Mucosa of descending colon (tissue), 3 donors: ENCODE results near the gene MAN2C1. TPM values are rescaled to one million over a fixed set of nuclear protein-coding genes. Genes with fewer than 3 reads are reported as not detected.
A peak's percentile ranks its signal among the peaks of the same experiment; 100 is the strongest.

Experiments
- ATAC-seq: fragments of 200-7000 bp; cut with Tn5 transposase; one replicate; pipeline ENCODE4 v1.9.1; 2020; ENCODE audit warnings: mild to moderate bottlenecking, moderate library complexity
- DNase-seq, 3 donors: peaks; one replicate each; pipeline ENCODE4 v3.0.0-alpha.2; 2020
- H3K36me3 ChIP-seq: fragments of 200-600 bp; one replicate; pipeline ENCODE4 v1.8.0; 2021; ENCODE audit warnings: low read depth, mild to moderate bottlenecking
- H3K4me1 ChIP-seq: fragments of 200-600 bp; one replicate; pipeline ENCODE4 v1.8.0; 2021; ENCODE audit warnings: low read depth, mild to moderate bottlenecking
- H3K4me3 ChIP-seq: fragments of 200-600 bp; one replicate; pipeline ENCODE4 v1.8.0; 2021; ENCODE audit warnings: mild to moderate bottlenecking
- H3K9me3 ChIP-seq: fragments of 200-600 bp; one replicate; pipeline ENCODE4 v1.8.0; 2021; ENCODE audit warnings: mild to moderate bottlenecking
- CTCF ChIP-seq: fragments of 200-600 bp; IDR thresholded peaks from one replicate; pipeline ENCODE4 v1.8.0; 2022; ENCODE audit warnings: antibody characterized with exemption, mild to moderate bottlenecking
- intact Hi-C, 2 donors: fragments of 100-400 bp; cut with DNase I in 1 of 2; cut with micrococcal nuclease in 1 of 2; formaldehyde crosslinking; loops; one replicate each; pipeline versions ENCODE4 v1.11.0 to v1.11.1; 2022; cut with DNase I, micrococcal nuclease
- total RNA-seq, 3 donors: library from RNA; stranded (reverse); fragmentation: NEBNext Ultra II Directional in 2 of 3; extraction: Animal tissue kit (Norgen Biotek cat#: 25700) in 2 of 3; gene quantifications; one replicate each; pipeline versions ENCODE4 v1.2.1 to v1.2.4, GENCODE V29; 2021 to 2023
- donor health status: DM: no; HTN: no; CAD: no; lungs with moderate emphysema.
- donor health status: DM: no; HTN: no; CAD: no.
- donor health status: DM: no; HTN: yes; CAD: no.

Gene MAN2C1
- total RNA-seq, 3 donors from 2014 or later = 192 to 239 (median 217) TPM

- DNase-seq (no peak), ATAC-seq (no peak)
- H3K4me3 ChIP-seq = no peak overlapping the region
- no peak for TF ChIP-seq CTCF
- H3K4me1 ChIP-seq = peaks cover 17% of the 10 kb centered on the region
- no peaks in the 10 kb centered on the region for H3K9me3 ChIP-seq
- H3K36me3 ChIP-seq = no peaks in the 10 kb centered on the region
- intact Hi-C loops = no loop called here
These were observed 1.6 kb upstream of the MAN2C1 start for GRCh38 chr15:75369897-75370581.

GRCh38 chr15:75368689-75369239 lies 357 bp upstream of the MAN2C1 start:
- Histone ChIP-seq H3K9me3 (no peaks in the 10 kb centered on the region), H3K4me1 (peaks cover 17% of the 10 kb centered on the region), H3K36me3 (no peaks in the 10 kb centered on the region), H3K4me3 (peak overlapping the region; percentile 87)
- no peak for TF ChIP-seq CTCF
- ATAC-seq = peak; percentile 21
- DNase-seq = no peak
- intact Hi-C loops = no loop called here

- ATAC-seq = no peak
- peak overlapping the region; percentile 87 for H3K4me3 ChIP-seq
These were observed 948 bp downstream of the MAN2C1 start for GRCh38 chr15:75367406-75367912.

GRCh38 chr15:75367006-75367405 lies 1.4 kb downstream of the MAN2C1 start:
- Histone ChIP-seq H3K4me1 (peaks cover 17% of the 10 kb centered on the region), H3K9me3 (no peaks in the 10 kb centered on the region), H3K36me3 (no peaks in the 10 kb centered on the region), H3K4me3 (no peak overlapping the region)
- no peak for DNase-seq
- TF ChIP-seq CTCF = no peak
- intact Hi-C loops = no loop called here
- no peak for ATAC-seq

More at GRCh38 chr15:75367406-75367912, 948 bp downstream of the MAN2C1 start:
- intact Hi-C loops = no loop called here
- DNase-seq = no peak
- no peaks in the 10 kb centered on the region for H3K9me3 ChIP-seq
- H3K36me3 ChIP-seq = no peaks in the 10 kb centered on the region
- TF ChIP-seq CTCF = no peak
- H3K4me1 ChIP-seq = peaks cover 17% of the 10 kb centered on the region

- intact Hi-C loops = no loop called here
- DNase-seq = no peak
- no peaks in the 10 kb centered on the region for H3K36me3 ChIP-seq
These were observed 2.2 kb downstream of the MAN2C1 start for GRCh38 chr15:75366163-75366562.

More at GRCh38 chr15:75366163-75366562, 2.2 kb downstream of the MAN2C1 start:
- Histone ChIP-seq H3K4me1 (peaks cover 17% of the 10 kb centered on the region), H3K4me3 (no peak overlapping the region), H3K9me3 (no peaks in the 10 kb centered on the region)
- no peak for TF ChIP-seq CTCF
- ATAC-seq = no peak
